GM12878 (cell line): ENCODE data around the gene PRPF18. TPM values are rescaled to one million over a fixed set of nuclear protein-coding genes. Genes with fewer than 3 reads are reported as not detected.

Experiments used
- ATAC-seq: fragments of 200-7000 bp; cut with Tn5 transposase; 3 replicates; pipeline ENCODE4 v1.9.1; 2020; ENCODE audit warnings: mild to moderate bottlenecking, moderate library complexity
- BruUV-seq: library from RNA; stranded (reverse); fragments of 400-500 nt; replicated peaks from 2 replicates; lab custom pipeline; 2021; lab: Mats Ljungman, UMichigan
- CTCF ChIA-PET: fragments of 300-600 bp; sonication (Branson Sonifier 250); formaldehyde crosslinking; extraction: SDS; loops from one replicate; lab custom pipeline; 2021; ENCODE audit warnings: inconsistent platforms; lab: Yijun Ruan, JAX
- POLR2A ChIA-PET: fragments of 350-600 bp; formaldehyde crosslinking; extraction: SDS; loops from one replicate; lab custom pipeline; 2021; ENCODE audit warnings: inconsistent platforms; lab: Charles Lee
- RAD21 ChIA-PET: fragments of 300-600 bp; sonication (Branson Sonifier 250); formaldehyde crosslinking; loops from one replicate; lab custom pipeline; 2023; ENCODE audit warnings: antibody characterized with exemption; ENCODE audit not compliant: unreplicated experiment; lab: Charles Lee
- SMC1A ChIA-PET: fragments of 300-600 bp; sonication (Branson Sonifier 250); formaldehyde crosslinking; loops from one replicate; lab custom pipeline; 2023; ENCODE audit not compliant: unreplicated experiment, uncharacterized antibody; lab: Charles Lee
- DNase-seq: peaks from one replicate; pipeline ENCODE4 v3.0.0-alpha.2; 2011; ENCODE audit warnings: low read depth, low spot score
- FAIRE-seq: peaks from 3 replicates; lab custom pipeline; 2011; peaks lifted over from hg19 to GRCh38; lab: Jason Lieb, UNC
- H2AFZ ChIP-seq: 2 replicates; pipeline ENCODE4 v1.6.0; 2011; ENCODE audit warnings: low read depth, low read length, control low read depth; ENCODE audit not compliant: control insufficient read depth
- H3K27ac ChIP-seq: 2 replicates; pipeline ENCODE4 v1.5.1; 2011; ENCODE audit warnings: control low read depth; ENCODE audit not compliant: control insufficient read depth, insufficient read depth
- H3K27me3 ChIP-seq, 2 experiments: replicated peaks in 1 of 2; 2 replicates each; pipeline versions ENCODE4 v1.6.0 to v1.6.1; 2011; ENCODE audit warnings: low read length in 1 of 2; ENCODE audit not compliant: control insufficient read depth in 2 of 2, insufficient read depth in 2 of 2
- H3K36me3 ChIP-seq, 2 experiments: 2 replicates each; pipeline ENCODE4 v1.5.1; 2011; ENCODE audit warnings: low read length in 1 of 2; ENCODE audit not compliant: control insufficient read depth in 2 of 2, insufficient read depth in 2 of 2
- H3K4me1 ChIP-seq: 2 replicates; pipeline ENCODE4 v1.6.1; 2011; ENCODE audit warnings: mild to moderate bottlenecking, low read length, moderate library complexity, mixed read lengths; ENCODE audit not compliant: control insufficient read depth, insufficient read depth
- H3K4me2 ChIP-seq: 2 replicates; pipeline ENCODE4 v1.6.0; 2011; ENCODE audit warnings: control low read depth; ENCODE audit not compliant: control insufficient read depth, insufficient read depth
- H3K4me3 ChIP-seq: fragments of 200-600 bp; sonication (generic); 2 replicates; pipeline ENCODE4 v1.5.1; 2016
- H3K79me2 ChIP-seq: 2 replicates; pipeline ENCODE4 v1.6.0; 2011; ENCODE audit warnings: low read length; ENCODE audit not compliant: control insufficient read depth, insufficient read depth
- H3K9ac ChIP-seq: 2 replicates; pipeline ENCODE4 v1.8.0; 2011; ENCODE audit warnings: low read length, control low read depth, mixed read lengths; ENCODE audit not compliant: control insufficient read depth, insufficient read depth
- H3K9me3 ChIP-seq: replicated peaks from 3 replicates; pipeline ENCODE4 v1.5.1; 2011; ENCODE audit warnings: mild to moderate bottlenecking, low read length; ENCODE audit not compliant: control insufficient read depth, insufficient read depth
- H4K20me1 ChIP-seq: 2 replicates; pipeline ENCODE4 v1.6.0; 2011; ENCODE audit not compliant: control insufficient read depth, insufficient read depth
- POLR2A ChIP-seq: IDR thresholded peaks from 2 replicates; pipeline ENCODE4 v1.6.1; 2011; ENCODE audit warnings: low read depth, mild to moderate bottlenecking, low read length
- SUZ12 ChIP-seq: fragments of 200-600 bp; sonication (generic); IDR thresholded peaks from one replicate; pipeline ENCODE4 v1.6.1; 2018; ENCODE audit warnings: antibody characterized with exemption, mild to moderate bottlenecking; ENCODE audit not compliant: unreplicated experiment
- YY1 ChIP-seq: IDR thresholded peaks from 2 replicates; pipeline ENCODE4 v1.6.1; 2011; ENCODE audit warnings: low read depth, mild to moderate bottlenecking, low read length
- WGBS: methylation state at CpG from one replicate; pipeline ENCODE4 v1.1.6; 2016; ENCODE audit warnings: low lambda C conversion rate; ENCODE audit not compliant: insufficient replicate concordance, insufficient coverage; ENCODE audit errors: missing lambda C conversion rate; 5-methylcytosine and 5-hydroxymethylcytosine counted together
- in situ Hi-C: fragments of 300-500 bp; cut with MboI; formaldehyde crosslinking; loops from 9 replicates; pipeline ENCODE4 v1.14.3; 2018; ENCODE audit warnings: mixed read lengths
- intact Hi-C: fragments of 100-400 bp; cut with micrococcal nuclease; formaldehyde crosslinking; loops from one replicate; pipeline ENCODE4 v1.14.2; 2022; ENCODE audit not compliant: unreplicated experiment
- polyA plus RNA-seq, 11 experiments: library from polyadenylated mRNA; depleted of rRNA in 4 of 11; unstranded in 6 of 11; stranded (reverse) in 5 of 11; fragments of >200 nt; fragmentation: Nextera tagmentation in 4 of 11; fragmentation: Illumina TruSeq in 1 of 11; extraction: Ambion mirVana in 4 of 11; extraction: Trizol in 1 of 11; gene quantifications; 1 replicate in 1 of 11; 2 replicates in 10 of 11; pipeline versions ENCODE4 v1.2.1 to v1.2.3, GENCODE V29; 2011 to 2016; ENCODE audit warnings: inconsistent platforms in 2 of 11, missing spikeins in 2 of 11, low read depth in 1 of 11
- total RNA-seq, 4 experiments: library from RNA; depleted of rRNA in 3 of 4; stranded (reverse); fragments of >200 nt in 3 of 4; fragmentation: Illumina TruSeq in 1 of 4; extraction: Trizol in 1 of 4; gene quantifications; 2 replicates each; pipeline versions ENCODE4 v1.2.1 to v1.2.3, GENCODE V29; 2013 to 2021

The PRPF18 gene
- total and polyA plus RNA-seq, 10 of the 15 experiments (the other 5 are each of a cell fraction or from before 2014, with no cell fraction given): 15.6 to 35.8 (median 28.8) TPM

DNA sequence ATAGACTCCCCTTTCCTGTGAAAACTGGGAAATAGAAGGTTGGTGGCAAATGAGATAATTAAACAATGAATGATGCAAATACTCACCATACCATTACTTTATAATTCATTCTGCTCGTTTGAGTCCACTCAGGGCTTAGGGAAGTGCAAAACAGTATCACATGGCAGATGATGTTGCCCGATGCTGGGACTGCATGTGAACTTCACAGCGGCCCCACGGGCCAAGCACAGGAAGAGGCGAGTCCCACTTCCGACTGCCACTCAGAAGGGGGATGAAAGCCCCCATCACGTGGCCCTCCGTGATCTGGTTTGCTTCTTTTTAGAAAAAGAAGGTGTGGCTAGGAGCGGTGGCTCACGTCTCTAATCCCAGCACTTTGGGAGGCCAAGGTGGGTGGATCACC lies 71.5 kb downstream of the PRPF18 start (continued):
- TF ChIP-seq YY1: no peak
- TF ChIP-seq, all 136 proteins: peak for 0

GRCh38 chr10:13658871-13659685 lies 72.3 kb downstream of the PRPF18 start:
- peaks cover 16 to 28% of the 10 kb centered on the region in 2 experiments for H3K36me3 ChIP-seq
- H3K27ac ChIP-seq: peak overlapping the region; percentile 37; the same call in 1 of the 2 replicates
- H4K20me1 ChIP-seq: no peaks in the 10 kb centered on the region
- no peak for DNase-seq
- H3K4me2 ChIP-seq: no peak overlapping the region
- no peaks in the 10 kb centered on the region for H3K27me3 ChIP-seq
- H3K79me2 ChIP-seq: no peaks in the 10 kb centered on the region
- no peak overlapping the region for H3K4me3 ChIP-seq
- POLR2A ChIA-PET: interaction anchor here (0.7 to 1.0 kb wide), 4 partner anchors 81 to 464 kb away, joined by 3 to 6 read pairs (median 4); no protein-coding TSS in a partner anchor
- in situ Hi-C loops: no loop called here
- H3K4me1 ChIP-seq: peaks cover 8% of the 10 kb centered on the region
- BruUV-seq: no TSS peak
- TF ChIP-seq POLR2A: peak; percentile 50
- no peak for TF ChIP-seq SUZ12
- TF ChIP-seq, all 136 proteins: peak for 1
- Histone ChIP-seq H2AFZ (no peak overlapping the region), H3K9me3 (no peaks in the 10 kb centered on the region), H3K9ac (no peak overlapping the region)
- ATAC-seq (no peak), FAIRE-seq (no peak)
- ChIA-PET RAD21 (interaction anchor here (0.7 to 1.6 kb wide), 7 partner anchors 23 to 120 kb away, joined by 3 to 13 read pairs (median 4); no protein-coding TSS in a partner anchor), SMC1A (interaction anchor here (0.5 to 3.0 kb wide), 11 partner anchors 17 to 435 kb away, joined by 3 to 24 read pairs (median 4); no protein-coding TSS in a partner anchor), CTCF (interaction anchor here (0.6 to 3.2 kb wide), 25 partner anchors 9 to 539 kb away, joined by 3 to 31 read pairs (median 4); no protein-coding TSS in a partner anchor)
- intact Hi-C loops: no loop called here
- WGBS: 73% methylated on average over 21 of the region's 21 CpGs
